HUES64 (cell line): ENCODE data around the gene SLC9B1.
"Not testable (repeated sequence)": the region's sequence is repeated elsewhere in the genome, so short reads cannot be mapped to it uniquely, and the experiment has no call there.

ENCODE experiments used
- H3K27ac ChIP-seq: 2 replicates; pipeline ENCODE4 v1.7.0; 2013; ENCODE audit warnings: low read depth, low read length, inconsistent platforms
- H3K27me3 ChIP-seq: 2 replicates; pipeline ENCODE4 v1.6.1; 2013; ENCODE audit warnings: mild to moderate bottlenecking, low read length; ENCODE audit not compliant: insufficient read depth
- H3K36me3 ChIP-seq: 2 replicates; pipeline ENCODE4 v1.6.1; 2013; ENCODE audit warnings: mild to moderate bottlenecking, low read length; ENCODE audit not compliant: insufficient read depth
- H3K4me1 ChIP-seq: 2 replicates; pipeline ENCODE4 v1.6.1; 2013; ENCODE audit warnings: mild to moderate bottlenecking, low read length, moderate library complexity; ENCODE audit not compliant: insufficient read depth
- H3K4me3 ChIP-seq: 2 replicates; pipeline ENCODE4 v1.5.1; 2013; ENCODE audit warnings: mild to moderate bottlenecking, low read length, moderate library complexity
- H3K9ac ChIP-seq: 2 replicates; pipeline ENCODE4 v1.6.1; 2013; ENCODE audit warnings: mild to moderate bottlenecking, low read depth, low read length
- H3K9me3 ChIP-seq: 2 replicates; pipeline ENCODE4 v1.6.1; 2013; ENCODE audit warnings: low read depth, low read length; ENCODE audit not compliant: insufficient read depth
- WGBS: fragments of 150-250, 120-280 bp; methylation state at CpG from one replicate; pipeline ENCODE4 v1.1.7; 2013; ENCODE audit warnings: missing lambda C conversion rate; 5-methylcytosine and 5-hydroxymethylcytosine counted together

SLC9B1 gene

DNA sequence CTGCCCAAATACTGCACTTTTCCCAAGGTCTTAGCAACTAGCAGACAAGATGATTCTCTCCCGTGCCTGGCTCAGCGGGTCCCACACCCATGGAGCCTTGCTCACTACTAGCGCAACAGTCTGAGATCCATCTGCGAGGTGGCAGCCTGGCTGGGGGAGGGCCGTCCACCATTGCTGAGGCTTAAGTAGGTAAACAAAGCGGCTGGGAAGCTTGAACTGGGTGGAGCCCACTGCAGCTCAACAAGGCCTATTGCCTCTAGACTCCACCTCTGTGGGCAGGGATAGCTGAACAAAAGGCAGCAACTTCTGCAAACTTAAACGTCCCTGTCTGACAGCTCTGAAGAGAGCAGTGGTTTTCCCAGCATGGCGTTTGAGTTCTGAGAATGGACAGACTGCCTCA, 99.8 kb downstream of the SLC9B1 start:
- H3K27ac ChIP-seq, H3K27me3 ChIP-seq, H3K9me3 ChIP-seq, H3K4me1 ChIP-seq, H3K36me3 ChIP-seq, H3K9ac ChIP-seq, H3K4me3 ChIP-seq: not testable (repeated sequence)
- 82% methylated on average over 8 of the region's 8 CpGs for WGBS

DNA sequence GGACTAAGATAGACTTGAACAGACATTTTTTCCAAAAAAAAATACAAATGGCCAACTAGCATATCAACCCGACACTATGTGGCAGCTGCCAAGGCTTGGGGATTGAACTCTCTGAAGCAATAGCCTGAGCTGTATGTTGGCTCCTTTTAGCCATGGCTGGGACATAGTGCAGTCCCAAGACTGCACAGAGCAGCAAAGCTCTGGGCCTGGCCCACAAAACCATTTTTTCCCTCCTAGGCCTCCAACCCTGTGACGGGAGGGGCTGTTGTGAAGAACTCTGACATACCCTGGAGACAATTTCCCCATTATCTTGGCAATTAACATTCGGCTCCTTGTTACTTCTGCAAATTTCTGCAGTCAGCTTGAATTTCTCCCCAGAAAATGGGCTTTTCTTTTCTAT, 100.6 kb downstream of the SLC9B1 start:
- H3K27me3 ChIP-seq: no peaks in the 10 kb centered on the region
- no peak overlapping the region for H3K27ac ChIP-seq
- no peak overlapping the region for H3K9ac ChIP-seq
- H3K4me3 ChIP-seq: no peak overlapping the region
- 96% methylated on average over 3 of the region's 3 CpGs for WGBS
- H3K36me3 ChIP-seq: no peaks in the 10 kb centered on the region
- H3K9me3 ChIP-seq: 0 out of 2 replicates have a peak, but pooled peaks cover 6% of the 10 kb centered on the region
- H3K4me1 ChIP-seq: no peaks in the 10 kb centered on the region

DNA sequence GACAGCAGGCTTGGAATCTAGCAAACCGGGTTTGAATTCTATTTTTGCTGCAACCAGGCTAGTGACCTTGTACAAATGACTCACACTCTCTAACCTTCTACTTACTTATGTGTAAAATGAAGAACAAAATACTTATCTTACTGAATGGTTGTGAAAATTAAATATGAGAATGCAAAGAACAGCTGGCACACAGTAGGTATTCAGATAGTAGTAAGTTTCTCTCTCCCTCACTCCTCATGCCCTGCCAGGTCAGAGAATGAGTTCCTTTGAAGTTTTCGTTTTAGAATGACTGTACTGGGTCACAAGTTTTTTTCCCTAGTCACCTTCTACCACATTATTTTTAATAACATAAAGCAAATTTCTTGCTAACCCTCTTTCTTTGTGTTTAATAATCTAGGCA, 117.7 kb downstream of the SLC9B1 start:
- WGBS: 82% methylated on average over 2 of the region's 2 CpGs

DNA sequence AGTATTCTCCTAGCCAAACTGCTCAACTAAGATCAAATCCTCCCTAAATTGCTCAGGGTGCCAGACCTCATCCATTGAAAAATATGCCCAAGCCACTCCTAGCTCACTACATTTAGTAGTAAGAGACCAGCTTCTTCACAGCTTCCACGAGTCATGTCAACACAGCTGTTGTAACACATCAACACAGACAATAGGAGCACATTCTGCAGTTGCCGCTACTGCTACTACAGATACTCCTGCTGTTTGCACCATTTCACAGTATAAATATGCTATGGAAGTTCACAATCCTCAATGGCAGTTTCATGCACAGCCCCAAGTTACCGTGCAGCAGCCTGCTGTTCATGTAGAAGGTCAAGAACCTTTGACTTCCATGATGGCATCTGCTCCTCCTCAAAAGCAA, 121.9 kb downstream of the SLC9B1 start:
- H3K36me3 ChIP-seq, H3K4me3 ChIP-seq, H3K9ac ChIP-seq, H3K4me1 ChIP-seq, H3K27ac ChIP-seq, H3K9me3 ChIP-seq, H3K27me3 ChIP-seq: not testable (repeated sequence)
- 93% methylated on average over 3 of the region's 3 CpGs for WGBS

More for the DNA sequence above, 117.7 kb downstream of the SLC9B1 start:
- Histone ChIP-seq H3K4me3 (no peak overlapping the region), H3K27ac (no peak overlapping the region), H3K36me3 (no peaks in the 10 kb centered on the region), H3K27me3 (no peaks in the 10 kb centered on the region), H3K9ac (no peak overlapping the region), H3K4me1 (no peaks in the 10 kb centered on the region), H3K9me3 (no peaks in the 10 kb centered on the region)

DNA sequence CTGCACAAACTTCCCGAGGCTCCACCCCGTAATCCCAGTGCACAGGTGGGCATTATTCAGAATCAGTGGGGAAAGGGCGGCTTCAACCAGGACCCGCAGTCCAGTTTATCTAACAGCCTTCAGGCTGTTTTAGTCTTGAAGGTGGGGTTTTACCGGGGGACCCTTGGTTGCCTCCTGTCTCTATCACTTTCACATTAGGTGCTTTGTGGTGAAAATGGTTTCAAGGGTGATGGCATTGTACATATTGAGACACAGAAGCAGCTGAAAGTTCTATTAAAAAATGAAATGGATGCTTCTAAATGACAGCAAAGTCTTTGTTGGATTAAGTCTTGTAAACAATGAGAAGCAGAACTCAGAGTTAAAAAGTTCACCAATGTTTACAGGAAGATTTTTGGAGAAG, 123.0 kb downstream of the SLC9B1 start:
- H3K27ac ChIP-seq, H3K9ac ChIP-seq, H3K27me3 ChIP-seq, H3K4me1 ChIP-seq, H3K4me3 ChIP-seq, H3K9me3 ChIP-seq, H3K36me3 ChIP-seq: not testable (repeated sequence)
- 94% methylated on average over 5 of the region's 5 CpGs for WGBS

DNA sequence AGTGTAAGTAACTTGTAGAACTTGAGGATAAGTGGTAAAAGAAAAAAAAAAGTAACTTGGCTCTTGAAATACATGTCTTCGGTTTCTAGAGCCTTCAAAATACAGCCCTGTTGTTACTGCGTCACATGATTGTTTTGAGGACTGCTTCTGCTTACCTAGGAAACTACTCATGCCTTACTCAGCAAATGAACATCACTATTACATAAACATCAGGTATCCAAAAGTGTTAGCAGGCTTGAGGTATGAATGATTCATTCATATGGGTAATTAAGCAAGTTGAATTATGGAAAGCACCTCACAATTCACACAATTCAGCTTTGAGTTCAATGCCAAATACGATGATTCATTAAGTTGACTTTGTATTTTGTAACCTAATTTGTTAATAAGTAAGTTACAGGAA, 129.6 kb downstream of the SLC9B1 start:
- 100% methylated on average over 2 of the region's 3 CpGs for WGBS
- H3K27ac ChIP-seq, H3K4me3 ChIP-seq, H3K4me1 ChIP-seq, H3K9ac ChIP-seq, H3K27me3 ChIP-seq, H3K9me3 ChIP-seq: not testable (repeated sequence)
- peaks cover 15% of the 10 kb centered on the region; the same call in 1 of the 2 replicates for H3K36me3 ChIP-seq

DNA sequence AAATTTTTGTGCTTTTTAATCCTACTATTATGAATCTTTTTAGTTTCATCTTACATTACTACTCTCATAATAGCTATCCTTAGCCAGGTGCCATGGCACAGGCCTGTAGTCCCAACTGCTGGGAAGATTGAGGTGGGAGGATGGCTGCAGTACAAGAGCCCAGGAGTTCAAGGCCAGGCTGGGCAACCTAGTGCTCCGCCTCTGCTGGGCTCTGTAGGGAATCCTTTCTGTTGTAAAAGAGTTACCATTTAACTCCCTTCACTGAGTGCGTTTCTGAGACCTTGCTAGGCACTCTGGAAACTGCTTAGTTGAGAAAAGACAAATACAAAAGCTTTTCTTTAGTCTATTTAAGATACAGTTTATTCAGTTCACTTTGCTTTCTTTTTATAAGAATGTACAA, 130.9 kb downstream of the SLC9B1 start:
- H3K36me3 ChIP-seq: peaks cover 15% of the 10 kb centered on the region; the same call in 1 of the 2 replicates
- H3K4me3 ChIP-seq, H3K9me3 ChIP-seq, H3K4me1 ChIP-seq, H3K27me3 ChIP-seq, H3K9ac ChIP-seq, H3K27ac ChIP-seq: not testable (repeated sequence)
- WGBS: 41% methylated on average over 2 of the region's 2 CpGs

DNA sequence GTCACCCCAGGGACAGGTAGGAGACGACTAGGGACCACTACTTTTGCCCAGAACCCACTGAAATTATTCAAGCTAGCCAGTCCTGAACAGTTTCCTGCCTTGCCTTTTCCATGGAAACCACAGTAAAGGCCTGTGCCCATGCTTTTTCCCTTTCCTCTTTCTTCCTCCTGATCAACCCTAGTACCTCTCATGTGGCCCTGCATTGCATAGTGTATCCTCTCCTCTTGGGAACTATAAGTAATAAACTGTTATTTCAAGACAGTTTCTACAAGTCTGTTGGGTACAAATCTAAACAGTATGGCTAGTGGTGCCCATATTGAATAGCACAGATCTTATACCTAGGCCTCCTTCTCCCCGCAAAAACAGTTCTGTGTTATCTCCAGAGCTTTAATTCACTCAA, 136.2 kb downstream of the SLC9B1 start:
- no peak overlapping the region for H3K27ac ChIP-seq
- 91% methylated on average over 2 of the region's 2 CpGs for WGBS
- peaks cover 5% of the 10 kb centered on the region; the same call in 1 of the 2 replicates for H3K4me1 ChIP-seq
- H3K4me3 ChIP-seq: no peak overlapping the region
- no peaks in the 10 kb centered on the region for H3K27me3 ChIP-seq
- peaks cover 19% of the 10 kb centered on the region; the same call in 1 of the 2 replicates for H3K36me3 ChIP-seq
- H3K9ac ChIP-seq: no peak overlapping the region
- no peaks in the 10 kb centered on the region for H3K9me3 ChIP-seq

DNA sequence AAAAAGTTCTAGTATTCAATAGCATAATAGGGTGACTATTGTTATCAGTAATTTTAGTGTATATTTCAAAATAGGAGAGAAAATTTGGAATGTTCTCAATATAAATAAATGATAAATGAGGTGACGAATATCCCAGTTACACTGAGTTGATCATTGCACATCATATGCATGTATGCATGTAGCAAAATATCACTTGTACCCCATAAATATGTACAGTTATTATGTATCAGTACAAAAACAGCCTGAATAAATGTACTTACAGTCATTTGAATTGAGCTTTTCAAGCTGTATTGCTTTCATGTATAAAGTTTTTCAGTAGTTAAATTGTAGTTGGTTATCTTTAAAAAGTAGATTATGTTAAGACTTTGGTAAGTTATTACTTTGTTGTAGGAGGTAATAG, 138.2 kb downstream of the SLC9B1 start:
- H3K27ac ChIP-seq: no peak overlapping the region
- 100% methylated on average over 1 of the region's 1 CpG for WGBS
- peaks cover 5% of the 10 kb centered on the region; the same call in 1 of the 2 replicates for H3K4me1 ChIP-seq
- no peak overlapping the region for H3K4me3 ChIP-seq
- H3K36me3 ChIP-seq: peaks cover 26% of the 10 kb centered on the region
- H3K27me3 ChIP-seq: no peaks in the 10 kb centered on the region
- peaks cover 14% of the 10 kb centered on the region for H3K9me3 ChIP-seq
- no peak overlapping the region for H3K9ac ChIP-seq

DNA sequence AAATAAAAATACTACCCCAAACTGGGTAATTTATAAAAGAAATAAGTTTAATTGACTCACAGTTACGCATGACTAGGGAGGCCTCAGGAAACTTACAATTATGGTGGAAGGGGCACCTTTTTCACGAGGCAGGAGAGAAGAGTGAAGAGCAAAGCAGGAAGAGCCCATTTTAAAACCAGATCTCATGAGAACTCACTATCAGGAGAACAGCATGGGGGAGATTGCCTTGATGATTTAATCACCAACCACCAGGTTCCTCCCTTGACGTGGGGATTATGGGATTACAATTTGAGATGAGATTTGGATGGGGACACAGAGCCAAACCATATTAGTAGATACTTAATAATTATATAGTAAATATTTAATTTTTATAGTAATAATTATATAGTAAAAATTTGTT, 140.6 kb downstream of the SLC9B1 start:
- peaks cover 5% of the 10 kb centered on the region; the same call in 1 of the 2 replicates for H3K4me1 ChIP-seq
- 83% methylated on average over 2 of the region's 3 CpGs for WGBS
- H3K9me3 ChIP-seq: peaks cover 23% of the 10 kb centered on the region
- H3K4me3 ChIP-seq: no peak overlapping the region
- H3K36me3 ChIP-seq: peaks cover 42% of the 10 kb centered on the region
- H3K9ac ChIP-seq: no peak overlapping the region
- H3K27ac ChIP-seq: no peak overlapping the region
- no peaks in the 10 kb centered on the region for H3K27me3 ChIP-seq

DNA sequence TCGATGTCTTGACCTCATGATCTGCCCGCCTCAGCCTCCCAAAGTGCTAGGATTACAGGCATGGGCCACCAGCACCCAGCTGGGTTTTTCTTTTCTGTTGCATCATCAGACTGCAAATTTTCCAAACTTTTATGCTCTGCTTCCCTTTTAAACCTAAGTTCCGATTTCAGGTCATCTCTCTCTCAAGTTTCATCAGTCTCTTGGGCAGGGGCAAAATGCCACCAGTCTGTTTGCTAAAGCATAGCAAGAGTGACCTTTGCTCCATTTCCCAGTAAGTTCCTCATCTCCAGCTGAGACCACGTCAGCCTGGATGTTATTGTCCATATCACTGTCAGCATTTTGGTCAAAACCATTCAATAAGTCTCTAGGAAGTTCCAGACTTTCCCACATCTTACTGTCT, 141.2 kb downstream of the SLC9B1 start:
- not testable (repeated sequence) for H3K27me3 ChIP-seq, H3K4me1 ChIP-seq, H3K9ac ChIP-seq, H3K27ac ChIP-seq, H3K4me3 ChIP-seq
- Histone ChIP-seq H3K36me3 (peaks cover 42% of the 10 kb centered on the region), H3K9me3 (peaks cover 23% of the 10 kb centered on the region)
- 66% methylated on average over 4 of the region's 4 CpGs for WGBS

DNA sequence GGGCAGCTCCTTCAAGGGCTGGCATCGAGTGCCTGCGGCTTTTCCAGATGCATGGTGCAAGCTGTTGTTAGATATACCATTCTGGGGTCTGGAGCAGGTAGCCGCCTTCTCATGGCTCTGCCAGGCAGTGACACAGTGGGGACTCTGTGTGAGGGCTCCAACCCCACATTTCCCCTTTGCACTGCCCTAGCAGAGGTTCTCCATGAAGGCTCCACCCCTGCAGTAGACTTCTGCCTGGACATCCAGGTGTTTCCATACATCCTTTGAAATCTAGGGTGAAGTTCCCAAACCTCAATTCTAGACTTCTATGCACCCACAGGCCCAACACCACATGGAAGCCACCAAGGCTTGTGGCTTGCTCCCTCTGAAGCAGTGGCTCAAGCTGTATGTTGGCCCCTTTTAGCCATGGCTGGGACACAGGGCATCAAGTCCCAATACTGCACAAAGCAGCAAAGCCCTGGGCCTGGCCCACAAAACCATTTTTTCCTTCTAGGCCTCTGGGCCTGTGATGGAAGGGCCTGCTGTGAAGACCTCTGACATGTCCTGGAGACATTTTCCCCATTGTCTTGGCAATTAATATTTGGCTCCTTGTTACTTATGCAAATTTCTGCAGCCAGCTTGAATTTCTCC, 141.9 kb downstream of the SLC9B1 start:
- not testable (repeated sequence) for H3K4me1 ChIP-seq, H3K9ac ChIP-seq, H3K27ac ChIP-seq, H3K27me3 ChIP-seq, H3K4me3 ChIP-seq
- 97% methylated on average over 3 of the region's 3 CpGs for WGBS
- H3K9me3 ChIP-seq: peaks cover 23% of the 10 kb centered on the region
- peaks cover 49% of the 10 kb centered on the region for H3K36me3 ChIP-seq
